GM18505 (cell line): ENCODE data around the gene KIF4B.
"Not testable (repeated sequence)": the region's sequence is repeated elsewhere in the genome, so short reads cannot be mapped to it uniquely, and the experiment has no call there.

Experiments
- ATAC-seq: cut with Tn5 transposase; IDR thresholded peaks from one replicate; pipeline ENCODE4 v1.9.1; 2021; ENCODE audit not compliant: unreplicated experiment
- POLR2A ChIP-seq: IDR thresholded peaks from 4 replicates; pipeline ENCODE4 v1.6.1; 2011; ENCODE audit warnings: borderline replicate concordance; ENCODE audit not compliant: insufficient read depth, insufficient read length; ENCODE audit errors: extremely low read depth

KIF4B gene, protein sequence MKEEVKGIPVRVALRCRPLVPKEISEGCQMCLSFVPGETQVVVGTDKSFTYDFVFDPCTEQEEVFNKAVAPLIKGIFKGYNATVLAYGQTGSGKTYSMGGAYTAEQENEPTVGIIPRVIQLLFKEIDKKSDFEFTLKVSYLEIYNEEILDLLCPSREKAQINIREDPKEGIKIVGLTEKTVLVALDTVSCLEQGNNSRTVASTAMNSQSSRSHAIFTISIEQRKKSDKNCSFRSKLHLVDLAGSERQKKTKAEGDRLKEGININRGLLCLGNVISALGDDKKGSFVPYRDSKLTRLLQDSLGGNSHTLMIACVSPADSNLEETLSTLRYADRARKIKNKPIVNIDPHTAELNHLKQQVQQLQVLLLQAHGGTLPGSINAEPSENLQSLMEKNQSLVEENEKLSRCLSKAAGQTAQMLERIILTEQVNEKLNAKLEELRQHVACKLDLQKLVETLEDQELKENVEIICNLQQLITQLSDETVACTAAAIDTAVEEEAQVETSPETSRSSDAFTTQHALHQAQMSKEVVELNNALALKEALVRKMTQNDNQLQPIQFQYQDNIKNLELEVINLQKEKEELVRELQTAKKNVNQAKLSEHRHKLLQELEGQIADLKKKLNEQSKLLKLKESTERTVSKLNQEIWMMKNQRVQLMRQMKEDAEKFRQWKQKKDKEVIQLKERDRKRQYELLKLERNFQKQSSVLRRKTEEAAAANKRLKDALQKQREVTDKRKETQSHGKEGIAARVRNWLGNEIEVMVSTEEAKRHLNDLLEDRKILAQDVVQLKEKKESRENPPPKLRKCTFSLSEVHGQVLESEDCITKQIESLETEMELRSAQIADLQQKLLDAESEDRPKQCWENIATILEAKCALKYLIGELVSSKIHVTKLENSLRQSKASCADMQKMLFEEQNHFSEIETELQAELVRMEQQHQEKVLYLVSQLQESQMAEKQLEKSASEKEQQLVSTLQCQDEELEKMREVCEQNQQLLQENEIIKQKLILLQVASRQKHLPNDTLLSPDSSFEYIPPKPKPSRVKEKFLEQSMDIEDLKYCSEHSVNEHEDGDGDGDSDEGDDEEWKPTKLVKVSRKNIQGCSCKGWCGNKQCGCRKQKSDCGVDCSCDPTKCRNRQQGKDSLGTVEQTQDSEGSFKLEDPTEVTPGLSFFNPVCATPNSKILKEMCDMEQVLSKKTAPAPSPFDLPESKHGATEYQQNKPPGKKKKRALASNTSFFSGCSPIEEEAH

DNA sequence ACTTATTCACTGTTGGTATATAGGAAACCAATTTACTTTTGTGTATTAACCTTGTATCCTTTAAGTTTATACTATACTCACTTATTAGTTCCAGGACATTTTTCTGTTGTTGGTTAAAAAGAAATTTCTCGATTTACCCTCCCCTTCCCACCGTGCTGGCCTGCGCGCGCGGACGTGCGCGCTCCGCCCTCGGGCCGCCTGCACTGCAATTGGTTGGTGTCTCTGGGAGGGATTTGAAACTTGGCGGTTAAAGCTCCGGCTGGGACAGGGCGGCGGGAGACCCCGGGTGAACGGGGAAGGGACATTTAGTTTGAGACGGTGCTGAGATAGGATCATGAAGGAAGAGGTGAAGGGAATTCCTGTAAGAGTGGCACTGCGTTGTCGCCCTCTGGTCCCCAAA lies at the start of gene KIF4B:
Gene KIF4B, plus strand, starts transcription at position 230 of the 400 bp plus-strand sequence. Its CDS starts 105 bp downstream, at position 335.
- ATAC-seq = no peak
- TF ChIP-seq POLR2A = no peak

DNA sequence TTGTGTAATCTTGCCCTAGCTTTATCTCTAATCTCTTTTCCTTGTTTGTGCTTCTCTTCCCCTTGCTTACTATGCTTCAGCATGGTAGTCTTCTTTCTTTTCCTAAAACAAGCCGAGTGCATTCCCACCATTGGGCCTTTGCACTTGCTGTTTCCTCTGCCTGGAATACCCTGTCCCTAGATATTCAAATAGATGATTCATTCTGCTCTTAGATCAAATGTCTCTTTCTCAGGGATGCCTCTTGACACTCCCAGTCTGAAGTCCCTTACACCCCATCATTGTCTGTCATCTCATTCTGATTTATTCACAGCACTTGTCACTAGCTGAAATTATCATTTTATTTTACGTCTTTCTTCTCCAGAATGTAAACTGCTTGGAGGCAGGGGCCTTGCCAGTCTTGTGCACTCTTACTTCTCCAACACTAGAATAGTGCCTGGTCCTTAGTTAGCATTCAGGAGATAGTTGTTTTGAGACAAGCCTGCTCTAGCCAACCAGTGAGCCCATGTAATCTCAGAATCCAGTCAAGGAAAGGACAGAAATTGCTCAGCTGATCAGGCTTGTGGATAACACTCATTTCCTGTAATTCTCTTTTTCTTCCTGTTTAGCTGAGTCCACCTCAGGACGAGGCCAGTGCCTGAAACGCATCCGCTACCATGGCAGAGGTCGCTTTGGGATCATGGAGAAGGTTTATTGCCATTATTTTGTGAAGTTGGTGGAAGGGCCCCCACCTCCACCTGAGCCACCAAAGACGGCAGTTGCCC lies 47.3 kb upstream of the KIF4B start:
- TF ChIP-seq POLR2A = no peak
- no peak for ATAC-seq

DNA sequence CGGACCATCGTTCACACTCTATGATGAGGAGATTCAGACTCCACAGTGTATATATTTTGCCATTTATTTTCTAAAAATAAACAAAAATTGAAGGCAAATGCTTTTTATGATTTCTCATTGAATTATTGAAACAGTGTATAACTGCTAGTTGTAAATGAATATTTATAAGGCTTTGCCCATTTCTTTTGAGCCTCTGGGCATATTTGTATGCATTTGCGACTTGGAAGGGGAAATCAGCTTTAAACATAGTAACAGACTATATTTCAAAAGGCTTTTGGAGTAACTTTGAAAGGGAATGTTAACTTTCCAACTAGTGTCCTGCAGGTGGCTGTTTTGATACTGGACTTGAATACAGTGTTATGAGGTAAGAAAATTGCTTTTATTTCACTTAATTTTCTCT lies 46.7 kb upstream of the KIF4B start:
- no peak for TF ChIP-seq POLR2A
- ATAC-seq = no peak

DNA sequence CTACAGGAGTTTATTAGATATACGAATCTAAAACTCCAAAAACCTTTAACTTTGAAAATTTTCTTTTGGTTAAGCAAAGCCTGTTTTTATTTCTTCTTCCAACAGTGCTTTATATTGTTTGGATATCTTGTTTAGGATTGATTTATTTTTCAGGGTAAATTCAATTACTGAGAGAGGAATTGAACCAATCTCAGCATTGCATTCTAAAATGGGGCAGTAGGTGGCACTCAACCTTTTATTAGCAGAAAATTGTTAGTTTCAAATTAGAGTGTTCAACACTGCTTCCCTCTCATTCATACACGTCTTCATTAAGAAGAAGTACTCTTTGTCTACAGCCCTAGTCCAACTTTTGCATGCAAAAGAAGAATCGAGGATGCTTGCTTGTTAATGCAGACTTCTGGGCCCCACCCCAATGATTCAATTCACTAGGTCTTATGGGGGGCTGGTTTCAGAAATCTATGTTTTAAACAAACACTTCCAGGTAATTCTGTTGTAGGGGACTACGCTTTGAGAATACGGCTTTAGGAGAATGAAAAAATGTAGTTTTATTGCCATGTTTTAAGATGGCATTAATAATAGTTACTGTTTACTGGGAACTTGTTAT lies 46.0 kb upstream of the KIF4B start:
- ATAC-seq = no peak
- no peak for TF ChIP-seq POLR2A

DNA sequence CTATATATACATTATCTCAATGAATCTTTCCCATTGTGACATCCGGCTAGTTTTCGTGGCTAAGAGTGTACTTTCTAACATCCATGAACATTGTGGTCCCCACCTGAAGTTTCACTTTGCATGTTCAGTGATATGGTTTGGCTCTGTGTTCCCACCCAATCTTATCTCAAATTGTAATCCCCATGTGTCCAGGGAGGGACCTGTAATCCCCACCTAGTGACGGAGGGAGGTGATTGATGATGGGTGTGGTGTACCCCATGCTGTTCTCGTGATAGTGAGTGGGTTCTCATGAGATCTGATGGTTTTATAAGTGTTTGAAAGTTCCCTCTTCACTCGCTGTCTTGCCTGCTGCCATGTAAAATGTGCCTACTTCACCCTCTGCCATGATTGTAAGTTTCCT lies 44.6 kb upstream of the KIF4B start:
- no peak for TF ChIP-seq POLR2A
- no peak for ATAC-seq

DNA sequence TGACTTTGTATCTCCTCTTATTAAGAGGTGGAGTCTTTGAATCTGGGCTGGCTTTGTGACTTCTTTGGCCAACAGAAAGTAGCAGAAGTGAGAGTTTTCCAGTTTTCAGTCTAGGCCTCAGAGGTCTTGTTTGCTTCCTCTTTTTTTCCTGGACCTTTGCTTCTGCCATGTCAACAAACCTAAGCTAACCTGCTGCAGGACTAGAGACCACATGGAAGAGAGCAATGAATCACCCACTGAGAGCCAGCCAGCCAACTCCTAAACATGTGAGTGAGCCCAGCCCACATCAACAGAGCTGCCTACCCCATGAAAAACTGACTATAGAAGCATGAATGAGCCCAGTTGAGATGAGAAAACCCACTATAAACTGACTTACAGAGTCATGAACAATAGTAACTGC lies 42.8 kb upstream of the KIF4B start:
- no peak for TF ChIP-seq POLR2A
- ATAC-seq = no peak

DNA sequence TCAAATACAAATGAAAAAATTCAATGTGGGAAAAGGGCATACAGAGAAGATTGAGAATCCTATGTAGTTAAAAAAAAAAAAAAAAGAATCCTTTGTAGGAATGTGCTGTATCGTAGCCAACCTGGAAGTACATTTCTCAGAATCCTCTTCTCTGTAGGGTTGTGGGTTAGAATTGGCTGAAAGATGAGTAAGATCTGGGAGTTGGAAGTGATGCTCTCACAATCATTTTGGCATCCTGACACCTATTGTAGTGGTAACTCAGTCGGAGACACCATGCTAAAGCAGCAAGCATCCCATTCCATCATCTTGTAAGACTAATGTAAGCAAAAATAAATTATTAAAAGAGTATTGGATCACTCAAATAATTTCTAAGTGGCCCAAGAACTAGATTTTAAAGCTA lies 42.1 kb upstream of the KIF4B start:
- no peak for ATAC-seq
- no peak for TF ChIP-seq POLR2A

DNA sequence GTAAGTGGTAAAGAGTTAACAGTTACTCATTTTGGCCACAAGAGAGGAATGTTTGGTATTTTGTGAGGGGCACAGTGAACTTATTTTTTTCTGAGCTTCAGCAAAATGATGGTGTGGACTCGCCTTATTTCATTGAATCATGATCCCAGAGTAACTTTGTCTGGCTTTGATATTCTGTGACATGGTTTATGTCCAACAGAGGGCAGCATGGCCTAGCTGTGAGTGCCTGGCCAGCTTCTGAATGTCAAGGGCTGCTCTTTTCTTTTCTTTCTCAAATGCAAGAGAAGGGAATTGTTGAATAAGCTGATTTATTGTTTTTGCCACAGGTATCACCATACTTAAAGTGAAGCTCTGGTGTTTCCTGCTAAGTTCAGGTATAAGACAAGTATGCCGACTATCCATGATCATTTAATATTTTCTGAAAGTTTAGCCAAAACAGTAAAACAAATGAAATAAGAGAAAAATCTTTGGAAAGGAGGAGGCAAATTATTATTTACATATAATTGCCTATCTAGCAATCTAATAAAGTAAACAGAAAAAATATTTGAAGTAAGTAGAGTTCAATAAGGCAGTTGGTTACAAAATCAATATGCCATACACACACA lies 41.0 kb upstream of the KIF4B start:
- ATAC-seq = no peak
- TF ChIP-seq POLR2A = no peak

DNA sequence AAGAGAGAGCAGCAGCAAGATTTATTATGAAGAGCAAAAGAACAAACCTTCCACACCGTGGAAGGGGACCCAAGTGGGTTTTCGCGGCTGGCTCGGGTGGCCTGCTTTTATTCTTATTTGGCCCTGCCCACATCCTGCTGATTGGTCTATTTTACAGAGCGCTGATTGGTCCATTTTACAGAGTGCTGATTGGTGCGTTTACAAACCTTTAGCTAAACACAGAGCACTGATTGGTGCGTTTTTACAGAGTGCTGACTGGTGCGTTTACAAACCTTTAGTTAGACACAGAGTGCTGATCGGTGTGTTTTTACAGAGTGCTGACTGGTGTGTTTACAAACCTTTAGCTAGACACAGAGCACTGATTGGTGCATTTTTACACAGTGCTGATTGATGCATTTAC lies 37.5 kb upstream of the KIF4B start:
- not testable (repeated sequence) for ATAC-seq

DNA sequence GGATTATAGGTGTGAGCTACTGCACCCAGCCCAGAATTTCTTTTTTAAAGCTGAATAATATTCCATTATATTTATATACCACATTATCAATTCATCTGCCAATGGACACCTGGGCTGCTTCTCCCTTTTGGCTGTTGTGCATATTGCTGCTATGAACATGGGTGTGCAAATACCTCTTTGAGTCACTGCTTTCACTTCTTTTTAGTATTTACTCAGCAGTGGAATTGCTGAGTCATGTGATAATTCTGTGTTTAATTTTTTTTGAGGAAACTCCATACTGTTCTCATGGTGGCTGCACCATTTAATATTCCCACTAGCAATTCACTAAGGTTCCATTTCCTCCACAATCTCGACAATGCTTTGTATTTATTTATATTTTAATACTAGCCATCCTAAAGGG lies 36.1 kb upstream of the KIF4B start:
- no peak for ATAC-seq
- no peak for TF ChIP-seq POLR2A

DNA sequence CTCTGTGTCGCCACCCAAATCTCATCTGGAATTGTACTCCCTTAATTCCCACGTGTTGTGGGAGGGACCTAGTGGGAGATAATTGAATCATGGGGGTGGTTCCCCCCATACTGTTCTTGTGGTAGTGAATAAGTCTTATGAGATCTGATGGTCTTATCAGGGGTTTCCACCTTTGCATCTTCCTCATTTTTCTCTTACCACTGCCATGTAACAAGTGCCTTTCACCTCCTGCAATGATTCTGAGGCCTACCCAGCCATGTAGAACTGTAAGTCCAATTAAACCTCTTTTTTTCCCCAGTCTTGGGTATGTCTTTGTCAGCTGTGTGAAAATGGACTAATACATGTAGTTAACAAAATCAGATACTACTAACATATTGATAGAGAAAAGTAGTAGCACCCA lies 35.3 kb upstream of the KIF4B start:
- ATAC-seq = not testable (repeated sequence)

DNA sequence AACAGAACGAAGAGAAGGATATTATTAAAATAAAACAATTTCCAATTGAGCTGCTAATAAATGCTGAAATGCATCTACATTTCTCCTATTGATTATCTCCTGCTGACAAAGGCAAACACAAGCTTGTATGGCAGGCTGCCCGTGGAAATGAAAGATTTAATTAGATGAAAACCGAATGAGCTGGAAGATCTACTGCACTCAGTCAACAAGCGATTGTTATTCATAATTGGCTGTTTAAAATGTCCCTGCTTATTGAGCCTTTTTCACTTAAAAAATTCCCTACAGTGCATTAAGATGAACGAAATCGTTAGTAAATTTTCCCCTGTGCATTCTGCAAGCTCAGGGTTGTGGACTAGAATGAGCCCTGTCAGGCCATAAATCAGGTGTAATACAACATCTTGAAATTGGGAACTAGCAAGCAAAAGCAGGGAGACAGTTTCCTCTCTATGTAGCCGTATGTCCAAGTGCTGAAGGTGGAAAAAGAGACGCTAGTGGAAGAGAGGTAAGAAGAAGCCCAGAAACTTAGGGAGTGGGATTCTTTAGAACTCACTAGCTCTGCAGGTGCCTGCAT lies 28.5 kb upstream of the KIF4B start:
- no peak for TF ChIP-seq POLR2A
- ATAC-seq = no peak
